ENCODE results near the gene PCLAF. TPM values are rescaled to one million over a fixed set of nuclear protein-coding genes. Genes with fewer than 3 reads are reported as not detected.
A peak's percentile ranks its signal among the peaks of the same experiment; 100 is the strongest.

The PCLAF gene
- total RNA-seq = 1 to 10 TPM in 1 of 7 donors, under 1 TPM in 2, not detected in 4; 0.37 to 1.6 (median 0.79) TPM
- polyA plus RNA-seq = 1 to 10 TPM; 1.3 to 2.2 TPM
- long read RNA-seq, donor 1 = 0 reads
- long read RNA-seq, donor 2, transcript PCLAF-201 (4 exons, 2,194 nt) = major isoform, 14 of 51 reads
- long read RNA-seq, donor 2, partial matches to known transcripts = 21 of 51 reads
- long read RNA-seq, donor 2, other reads (novel, unspliced or antisense) = 9 of 51 reads
- long read RNA-seq, donor 3, partial matches to known transcripts = 0 of 3 reads
- long read RNA-seq, donor 3, other reads (novel, unspliced or antisense) = 0 of 3 reads

- DNase-seq = peak; percentile 89 to 93 (median 90)
- intact Hi-C loops (cut with DNase I) = no loop called here
- no peak for TF ChIP-seq EP300 (IDR thresholded peaks at IDR 0.05)
- no peak for TF ChIP-seq POLR2A (IDR thresholded peaks at IDR 0.05)
- TF ChIP-seq CTCF (IDR thresholded peaks at IDR 0.05) = no peak
- Histone ChIP-seq H3K27ac (no peak within 1 kb of the TSS), H3K36me3 (no peaks in the 10 kb centered on the region), H3K4me3 (peak within 1 kb of the TSS; percentile 34), H3K4me1 (ENCODE audit: insufficient read depth) (no peaks in the 10 kb centered on the region), H3K27me3 (no peaks in the 10 kb centered on the region), H3K9me3 (no peaks in the 10 kb centered on the region)
- 0 to 1% (median 1%) methylated on average over 37 to 38 of the region's 38 CpGs for WGBS, 3 donors
Observed at GRCh38 chr15:64381000-64381751, at the start of gene PCLAF. Gene PCLAF (minus strand): TSS chr15:64381441. CDS start chr15:64381371, 70 bp downstream.

- H3K9me3 ChIP-seq = no peaks in the 10 kb centered on the region
- peak; percentile 48 to 71 (median 57) for DNase-seq
- H3K36me3 ChIP-seq = no peaks in the 10 kb centered on the region
- intact Hi-C loops (cut with DNase I) = loop anchor here in 2 of 4 donors (5.0 to 10.0 kb wide), 3 partner anchors 252 to 385 kb away; no protein-coding TSS in a partner anchor
- no peaks in the 10 kb centered on the region for H3K27me3 ChIP-seq
- H3K4me1 ChIP-seq (ENCODE audit: insufficient read depth) = peaks cover 3% of the 10 kb centered on the region
- H3K27ac ChIP-seq = peak overlapping the region in 1 of 2 donors; percentile 72
- WGBS, 3 donors = 3 to 7% (median 5%) methylated on average over 3 of the region's 3 CpGs
- no peak overlapping the region for H3K4me3 ChIP-seq
- no peak for TF ChIP-seq EP300 (IDR thresholded peaks at IDR 0.05)
- no peak for TF ChIP-seq CTCF (IDR thresholded peaks at IDR 0.05)
- no peak for TF ChIP-seq POLR2A (IDR thresholded peaks at IDR 0.05)
Observed at GRCh38 chr15:64430000-64430735, 48.9 kb upstream of the PCLAF start.

GRCh38 chr15:64429448-64429847, 48.2 kb upstream of the PCLAF start:
- TF ChIP-seq POLR2A (IDR thresholded peaks at IDR 0.05) = no peak
- TF ChIP-seq CTCF (IDR thresholded peaks at IDR 0.05) = no peak
- no peak for TF ChIP-seq EP300 (IDR thresholded peaks at IDR 0.05)
- peak overlapping the region in 1 of 2 donors; percentile 72 for H3K27ac ChIP-seq
- H3K4me3 ChIP-seq = no peak overlapping the region
- H3K36me3 ChIP-seq = no peaks in the 10 kb centered on the region
- no peak for DNase-seq
- no peaks in the 10 kb centered on the region for H3K27me3 ChIP-seq
- H3K4me1 ChIP-seq (ENCODE audit: insufficient read depth) = peaks cover 3% of the 10 kb centered on the region
- intact Hi-C loops (cut with DNase I) = loop anchor here in 2 of 4 donors (5.0 to 10.0 kb wide), 3 partner anchors 253 to 385 kb away; no protein-coding TSS in a partner anchor
- H3K9me3 ChIP-seq = no peaks in the 10 kb centered on the region

GRCh38 chr15:64426845-64427465, 45.7 kb upstream of the PCLAF start:
- no peak for TF ChIP-seq EP300 (IDR thresholded peaks at IDR 0.05)
- peak in 2 of 3 donors; percentile 43 to 44 for TF ChIP-seq CTCF (IDR thresholded peaks at IDR 0.05)
- Histone ChIP-seq H3K4me1 (ENCODE audit: insufficient read depth) (peaks cover 3% of the 10 kb centered on the region), H3K27me3 (no peaks in the 10 kb centered on the region), H3K9me3 (no peaks in the 10 kb centered on the region), H3K4me3 (no peak overlapping the region), H3K27ac (peak overlapping the region in 1 of 2 donors; percentile 3), H3K36me3 (no peaks in the 10 kb centered on the region)
- intact Hi-C loops (cut with DNase I) = loop anchor here in 2 of 4 donors (5.0 to 10.0 kb wide), 3 partner anchors 255 to 388 kb away; no protein-coding TSS in a partner anchor
- DNase-seq = no peak
- WGBS, 3 donors = 36 to 45% (median 38%) methylated on average over 7 of the region's 7 CpGs
